ENCODE measurements around the gene PCNT. TPM values are rescaled to one million over a fixed set of nuclear protein-coding genes. Genes with fewer than 3 reads are reported as not detected.

PCNT gene
- total and polyA plus RNA-seq, 7 donors = 99.4 to 642 (median 248) TPM

- Histone ChIP-seq H3K27me3 (ENCODE audit: insufficient read depth in 3 of 3, low read length in 2 of 3) (no peaks in the 10 kb centered on the region), H3K27ac (no peak overlapping the region), H3K36me3 (ENCODE audit: insufficient read depth in 1 of 2, low read depth in 1 of 2) (no peaks in the 10 kb centered on the region), H3K9me3 (no peaks in the 10 kb centered on the region), H3K4me1 (peaks cover 10% of the 10 kb centered on the region), H3K4me3 (no peak overlapping the region)
- DNase-seq = no peak
- intact Hi-C loops (cut with DNase I) = no loop called here
- TF ChIP-seq CTCF (IDR thresholded peaks at IDR 0.05) = no peak
- ATAC-seq = peak in 1 of 4 donors; percentile 23
- WGBS, 3 donors = 69 to 79% (median 73%) methylated on average over 20 of the region's 20 CpGs
Measured at GRCh38 chr21:46317710-46318463, 6.1 kb upstream of the PCNT start.

DNA sequence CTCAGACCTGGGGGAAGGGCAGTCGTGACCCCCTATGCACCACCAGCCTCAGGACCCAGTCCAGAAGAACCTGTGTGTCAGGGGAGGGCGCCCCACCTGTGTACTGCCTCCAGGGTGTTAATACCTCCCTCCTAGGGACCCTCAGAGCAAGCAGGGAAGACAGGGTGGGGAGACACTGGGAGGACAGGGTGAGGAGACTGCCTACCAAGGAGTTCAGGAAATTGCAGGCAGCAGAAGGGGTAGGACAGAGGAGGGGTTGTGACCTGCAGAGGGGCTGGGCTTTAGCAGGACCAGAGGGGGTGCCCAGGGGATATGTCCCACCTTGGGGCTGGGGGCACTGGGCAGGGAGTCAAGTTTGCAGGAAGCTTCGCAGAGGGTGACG lies 5.5 kb upstream of the PCNT start:
- H3K4me3 ChIP-seq = no peak overlapping the region
- H3K4me1 ChIP-seq = peaks cover 12% of the 10 kb centered on the region
- H3K36me3 ChIP-seq (ENCODE audit: insufficient read depth in 1 of 2, low read depth in 1 of 2) = no peaks in the 10 kb centered on the region
- ATAC-seq = no peak
- H3K27ac ChIP-seq = no peak overlapping the region
- TF ChIP-seq CTCF (IDR thresholded peaks at IDR 0.05) = no peak
- intact Hi-C loops (cut with DNase I) = no loop called here
- H3K27me3 ChIP-seq (ENCODE audit: insufficient read depth in 3 of 3, low read length in 2 of 3) = no peaks in the 10 kb centered on the region
- DNase-seq = no peak
- WGBS, 3 donors = 80 to 95% (median 85%) methylated on average over 4 of the region's 4 CpGs
- H3K9me3 ChIP-seq = no peaks in the 10 kb centered on the region

DNA sequence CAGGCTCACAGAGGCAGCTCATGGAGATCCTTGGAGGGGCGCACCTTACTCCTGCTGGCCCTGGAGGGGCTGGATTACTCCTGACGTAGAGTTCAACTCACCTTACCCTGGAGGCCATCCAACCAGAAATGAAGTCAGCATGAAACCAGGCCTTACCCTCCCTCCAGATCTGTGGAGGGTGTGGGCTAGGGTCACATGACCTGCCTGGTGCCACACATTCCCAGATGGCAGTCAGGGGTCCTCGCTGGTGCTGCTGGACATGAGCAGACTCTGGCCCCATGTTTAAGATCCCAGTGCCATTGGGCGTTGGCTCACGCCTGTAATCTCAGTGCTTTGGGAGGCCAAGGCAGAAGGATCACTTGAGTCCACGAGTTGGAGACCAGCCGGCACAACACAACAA lies 4.8 kb upstream of the PCNT start:
- H3K9me3 ChIP-seq = no peaks in the 10 kb centered on the region
- WGBS, 3 donors = 87 to 93% (median 92%) methylated on average over 7 of the region's 7 CpGs
- no peaks in the 10 kb centered on the region for H3K27me3 ChIP-seq (ENCODE audit: insufficient read depth in 3 of 3, low read length in 2 of 3)
- H3K4me3 ChIP-seq = no peak overlapping the region
- no peaks in the 10 kb centered on the region for H3K36me3 ChIP-seq (ENCODE audit: insufficient read depth in 1 of 2, low read depth in 1 of 2)
- no peak for TF ChIP-seq CTCF (IDR thresholded peaks at IDR 0.05)
- intact Hi-C loops (cut with DNase I) = no loop called here
- H3K4me1 ChIP-seq = peaks cover 12% of the 10 kb centered on the region
- DNase-seq = no peak
- no peak overlapping the region for H3K27ac ChIP-seq
- no peak for ATAC-seq

DNA sequence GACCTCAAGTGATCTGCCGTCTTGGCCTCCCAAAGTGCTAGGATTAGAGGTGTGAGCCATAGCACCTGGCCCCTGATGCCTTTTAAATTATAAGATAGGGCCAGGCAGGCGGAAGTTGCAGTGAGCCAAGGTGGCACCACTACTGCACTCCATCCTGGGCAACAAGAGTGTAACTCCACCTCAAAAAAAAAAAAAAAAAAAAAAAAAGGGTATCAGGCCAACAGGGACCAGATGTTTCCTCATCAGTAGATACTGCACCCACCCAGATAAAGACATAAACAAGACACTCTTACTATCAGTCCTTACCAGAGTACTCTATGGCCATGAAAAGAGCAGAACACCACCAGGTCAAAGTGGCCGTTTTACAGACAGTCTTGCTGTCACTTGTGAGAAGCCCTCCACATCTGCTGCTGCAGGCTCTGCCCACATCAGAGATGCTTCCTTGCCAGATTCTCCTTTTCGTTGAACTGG lies 3.6 kb upstream of the PCNT start:
- no peak for ATAC-seq
- no peaks in the 10 kb centered on the region for H3K27me3 ChIP-seq (ENCODE audit: insufficient read depth in 3 of 3, low read length in 2 of 3)
- no peaks in the 10 kb centered on the region for H3K36me3 ChIP-seq (ENCODE audit: insufficient read depth in 1 of 2, low read depth in 1 of 2)
- DNase-seq = no peak
- H3K27ac ChIP-seq = no peak overlapping the region
- intact Hi-C loops (cut with DNase I) = loop anchor here in 1 of 2 donors (10.0 kb wide), 1 partner anchor 136 kb away; the partner anchor contains the start of gene SPATC1L
- WGBS, 3 donors = 59 to 61% (median 61%) methylated on average over 4 of the region's 4 CpGs
- no peak overlapping the region for H3K4me3 ChIP-seq
- H3K9me3 ChIP-seq = no peaks in the 10 kb centered on the region
- no peak for TF ChIP-seq CTCF (IDR thresholded peaks at IDR 0.05)
- H3K4me1 ChIP-seq = peaks cover 16% of the 10 kb centered on the region

Measured in psoas muscle (tissue), 8 donors.